ENCODE results near the gene ASB2. TPM values are rescaled to one million over a fixed set of nuclear protein-coding genes. Genes with fewer than 3 reads are reported as not detected.

ASB2 gene
- total RNA-seq, 1 experiment from 2014 or later: not detected

GRCh38 chr14:94003397-94003796, 27.0 kb upstream of the ASB2 start:
- Mint-ChIP-seq H3K36me3 (ENCODE audit: insufficient read depth, unreplicated experiment) (no peaks in the 10 kb centered on the region), H3K27me3 (ENCODE audit: insufficient read depth, unreplicated experiment) (no peaks in the 10 kb centered on the region), H3K27ac (ENCODE audit: unreplicated experiment) (no peak overlapping the region), H3K4me1 (ENCODE audit: low read depth, unreplicated experiment) (peaks cover 22% of the 10 kb centered on the region), H3K4me3 (ENCODE audit: unreplicated experiment) (no peak overlapping the region), H3K9me3 (ENCODE audit: unreplicated experiment) (no peaks in the 10 kb centered on the region)
- Histone ChIP-seq H3K9me3 (no peaks in the 10 kb centered on the region), H3K4me3 (ENCODE audit: low read depth, low read length) (no peak overlapping the region), H3K4me1 (peaks cover 14% of the 10 kb centered on the region), H3K27me3 (replicated peaks; ENCODE audit: control insufficient read depth, insufficient read depth, low read length) (no peaks in the 10 kb centered on the region), H3K36me3 (ENCODE audit: control insufficient read depth, insufficient read depth, low read length) (no peaks in the 10 kb centered on the region)
- TF ChIP-seq CTCF (IDR thresholded peaks at IDR 0.05; ENCODE audit: insufficient read depth in 1 of 2, low read depth in 1 of 2, low read length in 1 of 2, severe bottlenecking in 1 of 2, unreplicated experiment in 1 of 2): no peak
- ChIA-PET CTCF (interaction anchor here (0.6 kb wide), 1 partner anchor 347 kb away, joined by 4 read pairs; no protein-coding TSS in a partner anchor), POLR2A (no interaction called here)
- DNase-seq: no peak
- intact Hi-C loops (cut with micrococcal nuclease; ENCODE audit: unreplicated experiment): loop anchor here (5.0 to 10.0 kb wide), 3 partner anchors 46 to 349 kb away; no protein-coding TSS in a partner anchor
- no TSS peak for BruUV-seq (replicated peaks)

GRCh38 chr14:94001501-94002396, 25.4 kb upstream of the ASB2 start:
- Histone ChIP-seq H3K27me3 (replicated peaks; ENCODE audit: control insufficient read depth, insufficient read depth, low read length) (no peaks in the 10 kb centered on the region), H3K4me3 (ENCODE audit: low read depth, low read length) (no peak overlapping the region), H3K36me3 (ENCODE audit: control insufficient read depth, insufficient read depth, low read length) (no peaks in the 10 kb centered on the region), H3K9me3 (no peaks in the 10 kb centered on the region), H3K4me1 (peaks cover 14% of the 10 kb centered on the region)
- peak; percentile 91 to 94 for TF ChIP-seq CTCF (IDR thresholded peaks at IDR 0.05; ENCODE audit: insufficient read depth in 1 of 2, low read depth in 1 of 2, low read length in 1 of 2, severe bottlenecking in 1 of 2, unreplicated experiment in 1 of 2)
- H3K27ac Mint-ChIP-seq (ENCODE audit: unreplicated experiment): no peak overlapping the region
- CTCF ChIA-PET: interaction anchor here (0.6 to 1.2 kb wide), 2 partner anchors 66 to 850 kb away, joined by 3 to 4 read pairs; no protein-coding TSS in a partner anchor
- BruUV-seq (replicated peaks): no TSS peak
- POLR2A ChIA-PET: no interaction called here
- intact Hi-C loops (cut with micrococcal nuclease; ENCODE audit: unreplicated experiment): loop anchor here (1.0 to 10.0 kb wide), 4 partner anchors 16 to 347 kb away; no protein-coding TSS in a partner anchor
- DNase-seq: peak; percentile 62
- H3K9me3 Mint-ChIP-seq (ENCODE audit: unreplicated experiment): no peaks in the 10 kb centered on the region
- no peaks in the 10 kb centered on the region for H3K27me3 Mint-ChIP-seq (ENCODE audit: insufficient read depth, unreplicated experiment)
- H3K4me1 Mint-ChIP-seq (ENCODE audit: low read depth, unreplicated experiment): peaks cover 22% of the 10 kb centered on the region
- no peak overlapping the region for H3K4me3 Mint-ChIP-seq (ENCODE audit: unreplicated experiment)
- no peaks in the 10 kb centered on the region for H3K36me3 Mint-ChIP-seq (ENCODE audit: insufficient read depth, unreplicated experiment)

GRCh38 chr14:94001016-94001415, 24.6 kb upstream of the ASB2 start:
- Mint-ChIP-seq H3K36me3 (ENCODE audit: insufficient read depth, unreplicated experiment) (no peaks in the 10 kb centered on the region), H3K27ac (ENCODE audit: unreplicated experiment) (no peak overlapping the region), H3K27me3 (ENCODE audit: insufficient read depth, unreplicated experiment) (no peaks in the 10 kb centered on the region), H3K4me3 (ENCODE audit: unreplicated experiment) (no peak overlapping the region), H3K9me3 (ENCODE audit: unreplicated experiment) (no peaks in the 10 kb centered on the region), H3K4me1 (ENCODE audit: low read depth, unreplicated experiment) (peaks cover 22% of the 10 kb centered on the region)
- CTCF ChIA-PET: interaction anchor here (0.6 to 1.2 kb wide), 2 partner anchors 65 to 849 kb away, joined by 3 to 4 read pairs; no protein-coding TSS in a partner anchor
- intact Hi-C loops (cut with micrococcal nuclease; ENCODE audit: unreplicated experiment): loop anchor here (1.0 to 10.0 kb wide), 4 partner anchors 16 to 346 kb away; no protein-coding TSS in a partner anchor
- Histone ChIP-seq H3K4me3 (ENCODE audit: low read depth, low read length) (no peak overlapping the region), H3K27me3 (replicated peaks; ENCODE audit: control insufficient read depth, insufficient read depth, low read length) (no peaks in the 10 kb centered on the region), H3K9me3 (no peaks in the 10 kb centered on the region), H3K36me3 (ENCODE audit: control insufficient read depth, insufficient read depth, low read length) (no peaks in the 10 kb centered on the region), H3K4me1 (peaks cover 14% of the 10 kb centered on the region)
- POLR2A ChIA-PET: no interaction called here
- no peak for DNase-seq
- no TSS peak for BruUV-seq (replicated peaks)
- no peak for TF ChIP-seq CTCF (IDR thresholded peaks at IDR 0.05; ENCODE audit: insufficient read depth in 1 of 2, low read depth in 1 of 2, low read length in 1 of 2, severe bottlenecking in 1 of 2, unreplicated experiment in 1 of 2)
